Measurements from ENCODE around the gene SSNA1.

Gene SSNA1

GRCh38 chr9:137178201-137178938, 10.1 kb upstream of the SSNA1 start:
- TF ChIP-seq ZFX (IDR thresholded peaks at IDR 0.05; ENCODE audit: borderline replicate concordance) (no peak), CTCF (IDR thresholded peaks at IDR 0.05) (no peak)
- H3K27ac ChIP-seq, result 0 out of 2 replicates have a peak overlapping the region, but pooled peaks have one; percentile 98

- no peak overlapping the region for H3K27ac ChIP-seq
- no peak for TF ChIP-seq ZFX (IDR thresholded peaks at IDR 0.05; ENCODE audit: borderline replicate concordance)
- TF ChIP-seq CTCF (IDR thresholded peaks at IDR 0.05), result no peak
Measured at GRCh38 chr9:137178939-137179630, 9.4 kb upstream of the SSNA1 start.

GRCh38 chr9:137179761-137180160, 8.7 kb upstream of the SSNA1 start:
- H3K27ac ChIP-seq, result no peak overlapping the region

GRCh38 chr9:137180491-137180890, 8.0 kb upstream of the SSNA1 start:
- TF ChIP-seq ZFX (IDR thresholded peaks at IDR 0.05; ENCODE audit: borderline replicate concordance) (no peak), CTCF (IDR thresholded peaks at IDR 0.05) (no peak)
- H3K27ac ChIP-seq, result no peak overlapping the region

More at GRCh38 chr9:137179761-137180160, 8.7 kb upstream of the SSNA1 start:
- no peak for TF ChIP-seq ZFX (IDR thresholded peaks at IDR 0.05; ENCODE audit: borderline replicate concordance)

GRCh38 chr9:137181680-137182079, 6.8 kb upstream of the SSNA1 start:
- no peak overlapping the region for H3K27ac ChIP-seq
- TF ChIP-seq CTCF (IDR thresholded peaks at IDR 0.05), result no peak
- no peak for TF ChIP-seq ZFX (IDR thresholded peaks at IDR 0.05; ENCODE audit: borderline replicate concordance)

- TF ChIP-seq CTCF (IDR thresholded peaks at IDR 0.05), result no peak
- TF ChIP-seq ZFX (IDR thresholded peaks at IDR 0.05; ENCODE audit: borderline replicate concordance), result no peak
- H3K27ac ChIP-seq, result no peak overlapping the region
Measured at GRCh38 chr9:137182836-137183235, 5.6 kb upstream of the SSNA1 start.

- TF ChIP-seq ZFX (IDR thresholded peaks at IDR 0.05; ENCODE audit: borderline replicate concordance) (no peak), CTCF (IDR thresholded peaks at IDR 0.05) (no peak)
- H3K27ac ChIP-seq, result no peak overlapping the region
Measured at GRCh38 chr9:137183980-137184595, 4.4 kb upstream of the SSNA1 start.
